Esophagus squamous epithelium (tissue), 4 donors: ENCODE results near the gene ZNF701.

Source experiments
- CTCF ChIP-seq, 6 experiments: fragments of 450-650 bp in 4 of 6; fragments of 200-600 bp in 2 of 6; sonication (generic) in 2 of 6; IDR thresholded peaks; one replicate each; pipeline ENCODE4 v1.5.1; 2016 to 2019; ENCODE audit warnings: antibody characterized with exemption in 6 of 6, mild to moderate bottlenecking in 4 of 6, moderate library complexity in 4 of 6
- POLR2A ChIP-seq, 4 donors: fragments of 450-650 bp; IDR thresholded peaks; one replicate each; pipeline ENCODE4 v1.6.1; 2017; ENCODE audit warnings: antibody characterized with exemption in 4 of 4, mild to moderate bottlenecking in 4 of 4, moderate library complexity in 3 of 4

- TF ChIP-seq CTCF (IDR thresholded peaks at IDR 0.05): no peak
- TF ChIP-seq POLR2A (IDR thresholded peaks at IDR 0.05): no peak
Measured at GRCh38 chr19:52557231-52557995, 12.7 kb upstream of the ZNF701 start.
